K562 (cell line): ENCODE data around the gene PDE3A. TPM values are rescaled to one million over a fixed set of nuclear protein-coding genes. Genes with fewer than 3 reads are reported as not detected.

ENCODE experiments used
- ATAC-seq: fragments of 200-7000 bp; cut with Tn5 transposase; 3 replicates; pipeline ENCODE4 v1.9.1; 2020; ENCODE audit warnings: moderate library complexity
- BruUV-seq: library from RNA; stranded (reverse); fragments of 400-500 nt; replicated peaks from 2 replicates; lab custom pipeline; 2021; lab: Mats Ljungman, UMichigan
- CTCF ChIA-PET: fragments of 300-600 bp; formaldehyde crosslinking; extraction: SDS; loops from one replicate; lab custom pipeline; 2021; ENCODE audit warnings: low intra/inter-chr PET ratio; lab: Yijun Ruan, JAX
- POLR2A ChIA-PET: fragments of 300-600, 350-650 bp; sonication (Branson Sonifier 250); formaldehyde crosslinking; extraction: SDS; loops from one replicate; lab custom pipeline; 2021; ENCODE audit warnings: antibody characterized with exemption, inconsistent platforms; lab: Yijun Ruan, JAX
- DNase-seq, 4 experiments: peaks; one replicate each; pipeline versions ENCODE4 v3.0.0 to v3.0.0-alpha.2; 2011 to 2018; ENCODE audit warnings: low spot score in 3 of 4, mixed read lengths in 3 of 4; ENCODE audit errors: extremely low read depth in 1 of 4
- FAIRE-seq: peaks from 2 replicates; lab custom pipeline; 2011; peaks lifted over from hg19 to GRCh38; lab: Jason Lieb, UNC
- H2AFZ ChIP-seq: 2 replicates; pipeline ENCODE4 v1.6.0; 2011; ENCODE audit warnings: low read depth, low read length, control low read depth, inconsistent platforms
- H3K27ac ChIP-seq: fragments of 200-600 bp; 3 replicates; pipeline ENCODE4 v1.8.0; 2011; ENCODE audit warnings: low read depth, mild to moderate bottlenecking, control low read depth, inconsistent platforms, low read length, moderate library complexity, mixed read lengths; ENCODE audit errors: extremely low read depth
- H3K27me3 ChIP-seq, 2 experiments: fragments of 300-600 bp in 1 of 2; 2 replicates in 1 of 2; 3 replicates in 1 of 2; pipeline versions ENCODE4 v1.6.0 to v1.8.0; 2011; ENCODE audit warnings: inconsistent platforms in 2 of 2, low read length in 2 of 2, mild to moderate bottlenecking in 1 of 2, mixed read lengths in 1 of 2, moderate library complexity in 1 of 2; ENCODE audit not compliant: control insufficient read depth in 2 of 2, insufficient read depth in 2 of 2
- H3K36me3 ChIP-seq: fragments of 300-600 bp; 3 replicates; pipeline ENCODE4 v1.8.0; 2011; ENCODE audit warnings: mild to moderate bottlenecking, low read length, inconsistent platforms; ENCODE audit not compliant: control insufficient read depth, insufficient read depth
- H3K4me1 ChIP-seq, 2 experiments: fragments of 200-600 bp in 1 of 2; replicated peaks in 1 of 2; 2 replicates in 1 of 2; 3 replicates in 1 of 2; pipeline versions ENCODE4 v1.5.1 to v1.8.0; 2011; ENCODE audit warnings: inconsistent platforms in 2 of 2, low read length in 2 of 2, mild to moderate bottlenecking in 1 of 2, mixed read lengths in 1 of 2, moderate library complexity in 1 of 2; ENCODE audit not compliant: control insufficient read depth in 2 of 2, insufficient read depth in 2 of 2
- H3K4me2 ChIP-seq: 2 replicates; pipeline ENCODE4 v1.6.1; 2011; ENCODE audit warnings: low read length, control low read depth, inconsistent platforms, mixed read lengths; ENCODE audit not compliant: insufficient read depth
- H3K4me3 ChIP-seq: fragments of 200-600 bp; sonication (generic), shearing (Covaris generic); 2 replicates; pipeline ENCODE4 v1.5.1; 2016; ENCODE audit warnings: control low read depth, inconsistent platforms
- H3K79me2 ChIP-seq: fragments of 200-600 bp; 3 replicates; pipeline ENCODE4 v1.8.0; 2011; ENCODE audit warnings: low read length, inconsistent platforms; ENCODE audit not compliant: control insufficient read depth, insufficient read depth
- H3K9ac ChIP-seq, 2 experiments: 2 replicates each; pipeline versions ENCODE4 v1.6.0 to v1.6.1; 2011; ENCODE audit warnings: low read depth in 2 of 2, low read length in 2 of 2, control low read depth in 1 of 2, inconsistent platforms in 1 of 2, mild to moderate bottlenecking in 1 of 2, mixed read lengths in 1 of 2; ENCODE audit not compliant: insufficient read depth in 1 of 2
- H3K9me1 ChIP-seq: one replicate; pipeline ENCODE4 v1.6.0; 2011; ENCODE audit warnings: inconsistent platforms, mild to moderate bottlenecking, low read length, moderate library complexity; ENCODE audit not compliant: control insufficient read depth, insufficient read depth
- H3K9me3 ChIP-seq: replicated peaks from 2 replicates; pipeline ENCODE4 v1.5.1; 2011; ENCODE audit warnings: low read depth, low read length, inconsistent platforms; ENCODE audit not compliant: control insufficient read depth, insufficient read depth
- H4K20me1 ChIP-seq: replicated peaks from 2 replicates; pipeline ENCODE4 v1.6.1; 2011; ENCODE audit warnings: low read length, inconsistent platforms, mixed read lengths; ENCODE audit not compliant: control insufficient read depth, insufficient read depth
- CEBPG ChIP-seq, 3 experiments: fragments of 200-800 bp in 1 of 3; sonication (Bioruptor generic) in 1 of 3; sonication (generic) in 1 of 3; formaldehyde crosslinking in 1 of 3; IDR thresholded peaks in 2 of 3; conservative IDR thresholded peaks in 1 of 3; 2 replicates each; pipeline versions ENCODE4 v1.6.1 to v1.8.0; 2016 to 2022; ENCODE audit warnings: missing compliant biosample characterization in 2 of 3, missing genetic modification characterization in 2 of 3, mild to moderate bottlenecking in 1 of 3, missing genetic modification reagents in 1 of 3
- DMBX1 ChIP-seq: fragments of 250-450 bp; sonication (Bioruptor Pico); IDR thresholded peaks from 2 replicates; pipeline ENCODE4 v1.8.0; 2022; ENCODE audit warnings: inconsistent platforms, mild to moderate bottlenecking, moderate library complexity, borderline replicate concordance
- WGBS: fragments of 100-300 bp; shearing (Covaris generic); methylation state at CpG from one replicate; pipeline ENCODE4 v1.1.6; 2016; ENCODE audit warnings: low coverage, mixed read lengths; ENCODE audit not compliant: insufficient coverage; ENCODE audit errors: missing lambda C conversion rate; 5-methylcytosine and 5-hydroxymethylcytosine counted together
- in situ Hi-C: fragments of 300-500 bp; cut with MboI; formaldehyde crosslinking; loops from 4 replicates; pipeline ENCODE4 v1.15.0; 2018; ENCODE audit warnings: inconsistent platforms, mixed read lengths
- intact Hi-C: fragments of 100-400 bp; cut with micrococcal nuclease; formaldehyde crosslinking; loops from 2 replicates; pipeline ENCODE4 v1.14.2; 2022
- polyA plus RNA-seq, 8 experiments: library from polyadenylated mRNA; depleted of rRNA in 4 of 8; stranded (reverse) in 5 of 8; unstranded in 3 of 8; fragments of >200 nt; fragmentation: Nextera tagmentation in 2 of 8; fragmentation: Illumina TruSeq in 1 of 8; extraction: Ambion mirVana in 2 of 8; extraction: Trizol in 1 of 8; gene quantifications; 2 replicates each; pipeline versions ENCODE4 v1.2.1 to v1.2.3, GENCODE V29; 2011 to 2014; ENCODE audit warnings: inconsistent platforms in 1 of 8, missing spikeins in 1 of 8
- total RNA-seq, 7 experiments: library from RNA; depleted of rRNA in 6 of 7; stranded (reverse); fragments of >200 nt in 6 of 7; fragmentation: Illumina TruSeq in 2 of 7; extraction: Trizol in 2 of 7; gene quantifications; 2 replicates each; pipeline versions ENCODE4 v1.2.1 to v1.2.3, GENCODE V29; 2011 to 2021; ENCODE audit warnings: low replicate concordance in 1 of 7
- TF ChIP-seq, protein P1 (sequence below), 3 experiments: IDR thresholded peaks in 2 of 3; conservative IDR thresholded peaks in 1 of 3; 2 replicates each; pipeline ENCODE4 v1.5.1; 2011 to 2012; ENCODE audit warnings: low read length in 3 of 3, mild to moderate bottlenecking in 3 of 3, control low read depth in 2 of 3, improper control_type of control experiment in 1 of 3, inconsistent platforms in 1 of 3, low read depth in 1 of 3, mixed read lengths in 1 of 3, moderate library complexity in 1 of 3; ENCODE audit not compliant: insufficient read depth in 2 of 3
- TF ChIP-seq, protein P2 (sequence below): fragments of 450-650 bp; IDR thresholded peaks from 2 replicates; pipeline ENCODE4 v1.6.1; 2016; ENCODE audit warnings: borderline replicate concordance

Gene PDE3A
- total and polyA plus RNA-seq, 9 of the 15 experiments (the other 6 are each of a cell fraction or from before 2014, with no cell fraction given) = 0.02 TPM; not detected in 8

DNA sequence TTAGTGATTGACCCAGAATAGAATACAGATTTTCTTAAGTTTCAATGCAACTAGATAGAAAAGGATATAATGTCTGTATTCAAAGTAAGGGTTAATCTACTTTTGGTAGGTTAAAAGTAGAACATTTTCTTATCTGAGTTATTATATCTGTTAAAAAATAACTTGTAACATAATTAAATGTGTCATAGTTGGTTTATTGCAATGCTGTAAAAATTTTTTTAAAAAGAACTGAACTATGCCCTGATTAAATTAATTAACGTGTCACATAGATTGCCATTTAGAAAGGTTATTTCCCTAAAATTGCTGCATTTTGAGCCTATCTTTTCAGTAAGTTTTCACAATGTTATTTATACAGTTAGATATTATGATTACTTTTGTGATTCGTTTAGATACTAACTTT lies 89.2 kb downstream of the PDE3A start (continued):
- TF ChIP-seq CEBPG (CRISPR knock-in tag; IDR thresholded peaks at IDR 0.05) (no peak), CEBPG (tag; conservative IDR thresholded peaks at IDR 0.05 in 1 of 2, IDR thresholded peaks at IDR 0.05 in 1 of 2) (no peak)
- TF ChIP-seq, protein P1, sequence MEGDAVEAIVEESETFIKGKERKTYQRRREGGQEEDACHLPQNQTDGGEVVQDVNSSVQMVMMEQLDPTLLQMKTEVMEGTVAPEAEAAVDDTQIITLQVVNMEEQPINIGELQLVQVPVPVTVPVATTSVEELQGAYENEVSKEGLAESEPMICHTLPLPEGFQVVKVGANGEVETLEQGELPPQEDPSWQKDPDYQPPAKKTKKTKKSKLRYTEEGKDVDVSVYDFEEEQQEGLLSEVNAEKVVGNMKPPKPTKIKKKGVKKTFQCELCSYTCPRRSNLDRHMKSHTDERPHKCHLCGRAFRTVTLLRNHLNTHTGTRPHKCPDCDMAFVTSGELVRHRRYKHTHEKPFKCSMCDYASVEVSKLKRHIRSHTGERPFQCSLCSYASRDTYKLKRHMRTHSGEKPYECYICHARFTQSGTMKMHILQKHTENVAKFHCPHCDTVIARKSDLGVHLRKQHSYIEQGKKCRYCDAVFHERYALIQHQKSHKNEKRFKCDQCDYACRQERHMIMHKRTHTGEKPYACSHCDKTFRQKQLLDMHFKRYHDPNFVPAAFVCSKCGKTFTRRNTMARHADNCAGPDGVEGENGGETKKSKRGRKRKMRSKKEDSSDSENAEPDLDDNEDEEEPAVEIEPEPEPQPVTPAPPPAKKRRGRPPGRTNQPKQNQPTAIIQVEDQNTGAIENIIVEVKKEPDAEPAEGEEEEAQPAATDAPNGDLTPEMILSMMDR (IDR thresholded peaks at IDR 0.05 in 2 of 3, conservative IDR thresholded peaks at IDR 0.05 in 1 of 3; ENCODE audit: insufficient read depth in 2 of 3, low read depth in 1 of 3, low read length in 3 of 3) = no peak
- TF ChIP-seq, protein P2, sequence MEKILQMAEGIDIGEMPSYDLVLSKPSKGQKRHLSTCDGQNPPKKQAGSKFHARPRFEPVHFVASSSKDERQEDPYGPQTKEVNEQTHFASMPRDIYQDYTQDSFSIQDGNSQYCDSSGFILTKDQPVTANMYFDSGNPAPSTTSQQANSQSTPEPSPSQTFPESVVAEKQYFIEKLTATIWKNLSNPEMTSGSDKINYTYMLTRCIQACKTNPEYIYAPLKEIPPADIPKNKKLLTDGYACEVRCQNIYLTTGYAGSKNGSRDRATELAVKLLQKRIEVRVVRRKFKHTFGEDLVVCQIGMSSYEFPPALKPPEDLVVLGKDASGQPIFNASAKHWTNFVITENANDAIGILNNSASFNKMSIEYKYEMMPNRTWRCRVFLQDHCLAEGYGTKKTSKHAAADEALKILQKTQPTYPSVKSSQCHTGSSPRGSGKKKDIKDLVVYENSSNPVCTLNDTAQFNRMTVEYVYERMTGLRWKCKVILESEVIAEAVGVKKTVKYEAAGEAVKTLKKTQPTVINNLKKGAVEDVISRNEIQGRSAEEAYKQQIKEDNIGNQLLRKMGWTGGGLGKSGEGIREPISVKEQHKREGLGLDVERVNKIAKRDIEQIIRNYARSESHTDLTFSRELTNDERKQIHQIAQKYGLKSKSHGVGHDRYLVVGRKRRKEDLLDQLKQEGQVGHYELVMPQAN = no peak

DNA sequence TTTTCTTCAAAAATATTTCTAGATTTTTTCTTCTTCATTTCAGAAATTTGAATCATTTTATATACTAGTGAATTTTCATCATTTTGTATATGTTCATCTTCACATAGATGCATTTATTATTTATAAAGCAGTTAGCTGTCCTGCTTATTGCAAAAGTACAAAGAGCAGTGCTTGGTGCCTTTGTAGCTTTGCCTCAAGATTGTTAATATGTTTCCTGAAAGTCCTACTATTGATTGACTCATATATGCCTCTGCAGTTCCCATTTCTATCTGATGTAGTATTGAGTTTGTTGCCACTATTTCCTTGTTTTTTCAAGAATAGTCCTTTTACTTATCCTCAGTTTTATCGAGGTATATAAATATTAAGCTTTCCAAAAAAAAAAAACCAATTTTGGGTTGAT lies 89.7 kb downstream of the PDE3A start:
- POLR2A ChIA-PET = no interaction called here
- in situ Hi-C loops = no loop called here
- Histone ChIP-seq H3K9me1 (no peaks in the 10 kb centered on the region), H3K4me1 (no peaks in the 10 kb centered on the region), H3K36me3 (no peaks in the 10 kb centered on the region), H3K4me2 (no peak overlapping the region), H3K27me3 (no peaks in the 10 kb centered on the region), H3K4me3 (no peak overlapping the region), H3K79me2 (no peaks in the 10 kb centered on the region), H3K9ac (no peak overlapping the region), H4K20me1 (no peaks in the 10 kb centered on the region), H3K9me3 (no peaks in the 10 kb centered on the region), H3K27ac (no peak overlapping the region), H2AFZ (no peak overlapping the region)
- no peak for FAIRE-seq
- no peak for ATAC-seq
- DNase-seq = no peak
- TF ChIP-seq DMBX1 (CRISPR knock-in tag) = no peak
- 0% methylated on average over 1 of the region's 1 CpG for WGBS
- CTCF ChIA-PET = no interaction called here
- intact Hi-C loops = no loop called here
- BruUV-seq = no TSS peak
